GM12865 (cell line): Measurements from ENCODE around the gene KDM3B.

Experiments used
- DNase-seq: peaks from one replicate; pipeline ENCODE4 v3.0.0; 2010; ENCODE audit warnings: low read depth
- H3K4me3 ChIP-seq: 2 replicates; pipeline ENCODE4 v1.5.1; 2011; ENCODE audit warnings: mild to moderate bottlenecking, low read depth, low read length, control low read depth
- CTCF ChIP-seq: IDR thresholded peaks from 2 replicates; pipeline ENCODE4 v1.5.1; 2011; ENCODE audit warnings: low read length, control low read depth, low read depth, inconsistent platforms; ENCODE audit not compliant: insufficient read depth; ENCODE audit errors: missing control alignments

KDM3B gene

GRCh38 chr5:138338411-138339090 is 13.9 kb upstream of the KDM3B start:
- peak overlapping the region; percentile 90 for H3K4me3 ChIP-seq
- no peak for DNase-seq
- TF ChIP-seq CTCF = no peak

GRCh38 chr5:138339091-138339456 is 13.4 kb upstream of the KDM3B start:
- no peak for DNase-seq
- TF ChIP-seq CTCF = no peak
- peak overlapping the region; percentile 90 for H3K4me3 ChIP-seq

- no peak for TF ChIP-seq CTCF
- no peak for DNase-seq
- peak overlapping the region; percentile 90 for H3K4me3 ChIP-seq
Measured at GRCh38 chr5:138339464-138339863, 13.0 kb upstream of the KDM3B start.

- TF ChIP-seq CTCF = no peak
- no peak for DNase-seq
- peak overlapping the region; percentile 90 for H3K4me3 ChIP-seq
Measured at GRCh38 chr5:138340008-138340407, 12.5 kb upstream of the KDM3B start.

GRCh38 chr5:138344887-138345622 is 7.4 kb upstream of the KDM3B start:
- H3K4me3 ChIP-seq = no peak overlapping the region
- no peak for TF ChIP-seq CTCF
- no peak for DNase-seq

- no peak overlapping the region for H3K4me3 ChIP-seq
- DNase-seq = no peak
- TF ChIP-seq CTCF = no peak
Measured at GRCh38 chr5:138346889-138347288, 5.6 kb upstream of the KDM3B start.
